ENCODE measurements around the gene GTF2H2C_2.
"Not testable (repeated sequence)": the region's sequence is repeated elsewhere in the genome, so short reads cannot be mapped to it uniquely, and the experiment has no call there.

Gene GTF2H2C_2

GRCh38 chr5:70415117-70415516, at the start of gene GTF2H2C_2:
Gene GTF2H2C_2 (plus strand): TSS chr5:70415368.
- DNase-seq (ENCODE audit: low read depth in 2 of 2), result not testable (repeated sequence)

GRCh38 chr5:70400984-70401686, 14.0 kb upstream of the GTF2H2C_2 start:
- peak in 1 of 2 donors; percentile 28 for DNase-seq (ENCODE audit: low read depth in 2 of 2)

GRCh38 chr5:70421322-70421721, 6.2 kb downstream of the GTF2H2C_2 start:
- DNase-seq (ENCODE audit: low read depth in 2 of 2), result not testable (repeated sequence)

- not testable (repeated sequence) for DNase-seq (ENCODE audit: low read depth in 2 of 2)
Measured at GRCh38 chr5:70423215-70423614, 8.0 kb downstream of the GTF2H2C_2 start.

- DNase-seq (ENCODE audit: low read depth in 2 of 2), result not testable (repeated sequence)
Measured at GRCh38 chr5:70438518-70438917, 23.4 kb downstream of the GTF2H2C_2 start.

- not testable (repeated sequence) for DNase-seq (ENCODE audit: low read depth in 2 of 2)
Measured at GRCh38 chr5:70449565-70449964, 34.4 kb downstream of the GTF2H2C_2 start.

- DNase-seq (ENCODE audit: low read depth in 2 of 2), result not testable (repeated sequence)
Measured at GRCh38 chr5:70451249-70451984, 36.2 kb downstream of the GTF2H2C_2 start.

GRCh38 chr5:70457093-70457492, 41.9 kb downstream of the GTF2H2C_2 start:
- not testable (repeated sequence) for DNase-seq (ENCODE audit: low read depth in 2 of 2)

- DNase-seq (ENCODE audit: low read depth in 2 of 2), result not testable (repeated sequence)
Measured at GRCh38 chr5:70459188-70459587, 44.0 kb downstream of the GTF2H2C_2 start.

GRCh38 chr5:70461984-70462383, 46.8 kb downstream of the GTF2H2C_2 start:
- not testable (repeated sequence) for DNase-seq (ENCODE audit: low read depth in 2 of 2)

GRCh38 chr5:70464019-70464637, 49.0 kb downstream of the GTF2H2C_2 start:
- not testable (repeated sequence) for DNase-seq (ENCODE audit: low read depth in 2 of 2)

- DNase-seq (ENCODE audit: low read depth in 2 of 2), result not testable (repeated sequence)
Measured at GRCh38 chr5:70469926-70470509, 54.9 kb downstream of the GTF2H2C_2 start.
